Fibroblast of the conjunctiva (primary cell): ENCODE results near the gene ZNF469.
"Not testable (repeated sequence)": the region's sequence is repeated elsewhere in the genome, so short reads cannot be mapped to it uniquely, and the experiment has no call there.

ENCODE experiments used
- DNase-seq: peaks from one replicate; pipeline ENCODE4 v3.0.0-alpha.2; 2010; ENCODE audit warnings: low read depth

Gene ZNF469

DNA sequence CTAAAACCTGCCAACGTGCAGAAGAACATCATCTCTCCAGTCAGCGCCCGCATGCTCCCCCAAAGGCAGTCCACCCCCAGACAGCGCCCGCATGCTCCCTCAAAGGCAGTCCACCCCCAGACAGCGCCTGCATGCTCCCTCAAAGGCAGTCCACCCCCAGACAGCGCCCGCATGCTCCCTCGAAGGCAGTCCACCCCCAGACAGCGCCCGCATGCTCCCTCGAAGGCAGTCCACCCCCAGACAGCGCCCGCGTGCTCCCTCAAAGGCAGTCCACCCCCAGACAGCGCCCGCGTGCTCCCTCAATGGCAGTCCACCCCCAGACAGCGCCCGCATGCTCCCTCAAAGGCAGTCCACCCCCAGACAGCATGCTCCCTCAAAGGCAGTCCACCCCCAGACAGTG is 22.4 kb upstream of the ZNF469 start:
- DNase-seq: not testable (repeated sequence)

DNA sequence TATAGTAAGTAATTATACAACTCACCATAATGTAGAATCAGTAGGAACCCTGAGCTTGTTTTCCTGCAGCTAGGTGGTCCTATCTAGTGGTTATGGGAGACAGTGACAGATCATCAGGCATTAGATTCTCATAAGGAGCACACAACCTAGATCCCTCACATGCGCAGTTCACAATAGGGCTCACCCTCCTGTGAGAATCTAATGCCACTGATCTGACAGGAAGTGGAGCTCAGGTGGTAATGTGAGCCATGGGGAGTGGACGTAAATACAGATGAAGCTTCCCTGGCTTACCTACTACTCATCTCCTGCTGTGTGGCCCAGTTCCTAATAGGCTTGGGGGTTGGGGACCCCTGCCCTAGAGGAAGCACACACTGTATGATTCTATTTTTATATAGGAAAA is 21.8 kb upstream of the ZNF469 start:
- no peak for DNase-seq

DNA sequence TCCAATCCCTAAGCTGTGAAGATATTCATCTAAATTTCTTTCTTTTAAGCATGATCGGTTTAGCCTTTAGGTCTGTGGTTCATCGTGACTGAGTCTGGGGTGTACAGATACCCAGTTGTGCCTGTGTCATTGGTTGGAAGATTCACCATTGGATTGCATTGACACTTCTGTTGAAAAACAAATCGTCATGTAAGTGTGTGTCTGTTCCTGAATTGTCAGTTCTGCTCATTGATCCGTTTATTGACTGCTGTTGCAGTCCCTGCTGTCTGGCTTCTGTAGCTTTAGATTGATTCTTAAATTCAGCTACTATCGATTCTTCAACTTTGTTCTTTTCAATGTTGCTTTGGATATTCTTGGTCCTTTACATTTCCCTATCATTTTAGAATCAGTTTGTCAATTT is 21.0 kb upstream of the ZNF469 start:
- no peak for DNase-seq

- DNase-seq: no peak
Observed at GRCh38 chr16:88363239-88363891, 19.4 kb upstream of the ZNF469 start.

DNA sequence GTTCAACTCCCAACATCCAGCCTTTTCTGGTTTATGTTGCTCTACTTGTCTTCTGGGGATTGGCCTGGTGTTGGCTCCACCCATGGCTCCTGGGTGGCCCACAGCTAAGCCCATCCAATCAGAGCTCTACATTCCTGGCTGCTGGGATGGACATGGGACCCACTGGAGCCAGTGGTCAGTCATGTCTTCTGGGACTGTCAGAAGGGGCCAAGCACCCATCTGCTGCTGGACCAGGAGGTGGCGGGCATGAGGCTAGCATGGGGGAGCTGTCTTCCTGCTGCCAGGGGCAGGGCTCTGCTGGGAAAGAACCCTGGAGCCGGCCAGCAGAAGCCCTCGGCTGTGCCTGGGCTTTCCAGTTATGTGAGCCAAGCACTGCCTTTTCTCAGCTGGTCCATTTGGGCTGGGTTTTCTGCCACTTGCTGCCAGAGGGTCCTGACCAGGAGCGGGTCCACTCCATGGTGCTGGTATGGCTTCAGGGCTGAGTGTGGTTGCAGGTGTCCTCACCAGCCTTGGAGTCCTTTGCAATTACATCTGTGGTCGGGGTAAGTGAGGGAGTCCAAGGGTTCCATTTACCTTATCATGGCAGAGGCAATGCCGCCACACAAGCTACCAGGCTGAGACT is 17.4 kb upstream of the ZNF469 start:
- DNase-seq: no peak

DNA sequence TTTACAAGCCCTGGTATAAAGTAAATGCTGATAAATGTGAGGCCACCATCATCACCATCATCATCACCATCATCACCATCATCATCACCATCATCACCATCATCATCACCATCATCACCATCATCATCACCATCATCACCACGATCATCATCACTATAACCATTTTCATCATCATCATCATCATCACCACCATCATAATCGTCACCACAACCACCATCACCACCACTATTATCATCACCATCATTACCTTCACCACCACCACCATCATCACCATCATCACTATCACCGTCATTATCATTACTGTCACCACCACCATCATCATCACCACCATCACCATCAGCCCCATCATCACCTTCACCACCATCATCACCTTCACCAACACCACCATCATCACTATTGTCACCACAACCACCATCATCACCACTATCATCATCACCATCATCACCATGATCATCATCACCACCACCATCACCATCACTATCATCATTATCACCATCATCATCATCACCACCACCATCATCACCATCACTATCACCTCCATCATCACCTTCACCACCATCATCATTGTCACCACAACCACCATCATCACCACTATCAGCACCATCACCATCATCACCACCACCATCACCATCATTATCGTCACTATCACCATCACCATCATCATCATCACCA is 16.6 kb upstream of the ZNF469 start:
- DNase-seq: no peak

- DNase-seq: no peak
Observed at GRCh38 chr16:88366704-88367047, 16.1 kb upstream of the ZNF469 start.

- DNase-seq: no peak
Observed at GRCh38 chr16:88367560-88367959, 15.2 kb upstream of the ZNF469 start.

- no peak for DNase-seq
Observed at GRCh38 chr16:88368036-88368435, 14.7 kb upstream of the ZNF469 start.

DNA sequence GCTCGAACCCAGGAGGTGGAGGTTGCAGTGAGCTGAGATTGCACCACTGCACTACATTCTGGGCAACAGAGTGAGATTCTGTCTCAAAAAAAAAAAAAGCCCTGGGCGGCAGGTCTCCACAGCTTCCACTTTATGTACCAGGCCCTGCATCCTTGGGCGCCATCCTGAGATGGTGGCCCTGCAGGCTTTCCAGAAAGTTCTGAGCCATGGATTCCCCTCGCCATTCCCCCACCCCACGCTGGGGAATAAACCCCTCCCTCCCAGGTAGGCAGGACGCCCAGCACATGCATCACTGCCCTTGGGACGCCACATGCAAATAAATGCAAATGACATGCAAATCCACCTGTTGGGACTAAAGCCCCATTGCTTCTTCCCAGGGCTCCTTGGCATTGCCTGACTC is 13.8 kb upstream of the ZNF469 start:
- no peak for DNase-seq

DNA sequence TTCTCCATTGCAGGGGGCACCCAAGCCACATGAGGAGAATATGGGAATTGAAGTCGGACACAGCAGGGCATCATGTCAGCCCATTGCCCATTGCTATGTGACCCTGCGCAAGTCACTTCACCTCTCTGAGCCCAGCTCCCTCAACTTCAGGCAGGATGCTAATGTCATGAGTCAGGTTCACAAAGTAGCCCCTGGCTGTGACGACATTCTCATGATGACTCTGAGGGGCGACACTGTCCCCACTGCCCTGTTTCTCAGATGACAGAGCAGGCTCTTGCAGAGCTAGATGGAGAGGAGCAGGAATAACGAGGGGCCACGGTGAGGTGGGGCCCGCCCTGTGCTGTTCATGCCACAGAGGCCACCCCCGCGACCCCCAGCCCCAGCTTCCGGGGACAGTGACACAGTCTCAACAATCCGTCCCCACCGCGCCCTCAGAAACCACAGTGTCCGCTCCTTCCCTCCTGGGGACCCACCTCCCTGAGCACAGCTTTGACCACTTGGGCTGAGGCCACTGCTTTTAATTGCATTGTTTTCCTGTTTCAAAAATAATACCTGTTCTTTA is 13.2 kb upstream of the ZNF469 start:
- DNase-seq: no peak

GRCh38 chr16:88370365-88370764 is 12.4 kb upstream of the ZNF469 start:
- DNase-seq: no peak

DNA sequence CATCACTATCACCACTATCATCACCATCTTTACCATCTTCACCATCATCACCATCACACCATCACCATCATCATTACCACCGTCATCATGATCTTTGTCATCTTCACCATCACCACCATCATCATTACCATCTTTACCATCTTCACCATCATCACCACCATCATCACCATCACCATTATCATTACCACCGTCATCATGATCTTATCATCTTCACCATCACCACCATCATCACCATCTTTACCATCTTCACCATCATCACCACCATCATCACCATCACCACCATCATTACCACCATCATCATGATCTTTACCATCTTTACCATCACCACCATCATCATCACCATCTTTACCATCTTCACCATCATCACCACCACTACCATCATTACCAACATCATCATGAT is 10.2 kb upstream of the ZNF469 start:
- no peak for DNase-seq

DNA sequence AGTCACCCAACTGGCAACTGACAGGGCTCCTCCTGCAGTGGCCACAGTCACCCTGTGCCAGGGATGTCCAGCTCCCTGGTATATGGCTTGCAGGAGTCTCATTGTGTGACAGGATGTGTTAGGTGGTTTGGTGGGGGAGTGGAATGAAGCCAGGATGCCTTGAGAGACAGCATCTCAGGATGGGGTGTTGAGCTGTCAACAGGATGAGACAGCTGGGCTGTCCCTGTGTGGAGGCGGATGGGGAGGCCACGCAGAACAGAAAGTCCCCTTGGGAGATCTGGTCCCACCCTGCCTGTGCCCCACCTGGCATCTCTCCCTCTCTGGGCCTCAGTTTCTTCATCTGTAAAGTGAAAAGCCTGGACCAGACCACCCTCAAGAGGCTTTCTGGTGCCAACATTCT is 9.5 kb upstream of the ZNF469 start:
- no peak for DNase-seq

- DNase-seq: no peak
Observed at GRCh38 chr16:88373927-88374492, 8.7 kb upstream of the ZNF469 start.

DNA sequence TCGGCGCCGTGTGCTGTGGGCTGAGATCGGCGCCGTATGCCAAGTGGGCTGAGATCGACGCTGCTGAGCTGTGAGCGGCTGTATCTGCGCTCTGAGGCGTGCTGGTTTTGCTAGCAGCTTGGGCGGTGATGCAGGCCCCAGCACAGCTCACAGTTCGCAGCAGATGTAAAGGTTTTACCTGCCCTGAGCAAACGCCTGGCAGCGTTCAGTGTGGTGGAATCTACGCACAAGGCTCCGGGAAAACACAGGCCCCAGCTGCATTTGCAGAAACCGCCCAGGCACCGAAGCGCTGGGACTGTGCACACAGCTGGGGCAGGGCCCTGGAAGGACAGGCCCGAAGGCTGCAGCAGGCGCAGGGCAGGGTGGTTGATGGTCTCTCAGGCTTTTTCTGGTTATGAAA is 8.0 kb upstream of the ZNF469 start:
- DNase-seq: no peak

GRCh38 chr16:88375236-88375975 is 7.4 kb upstream of the ZNF469 start:
- DNase-seq: no peak

DNA sequence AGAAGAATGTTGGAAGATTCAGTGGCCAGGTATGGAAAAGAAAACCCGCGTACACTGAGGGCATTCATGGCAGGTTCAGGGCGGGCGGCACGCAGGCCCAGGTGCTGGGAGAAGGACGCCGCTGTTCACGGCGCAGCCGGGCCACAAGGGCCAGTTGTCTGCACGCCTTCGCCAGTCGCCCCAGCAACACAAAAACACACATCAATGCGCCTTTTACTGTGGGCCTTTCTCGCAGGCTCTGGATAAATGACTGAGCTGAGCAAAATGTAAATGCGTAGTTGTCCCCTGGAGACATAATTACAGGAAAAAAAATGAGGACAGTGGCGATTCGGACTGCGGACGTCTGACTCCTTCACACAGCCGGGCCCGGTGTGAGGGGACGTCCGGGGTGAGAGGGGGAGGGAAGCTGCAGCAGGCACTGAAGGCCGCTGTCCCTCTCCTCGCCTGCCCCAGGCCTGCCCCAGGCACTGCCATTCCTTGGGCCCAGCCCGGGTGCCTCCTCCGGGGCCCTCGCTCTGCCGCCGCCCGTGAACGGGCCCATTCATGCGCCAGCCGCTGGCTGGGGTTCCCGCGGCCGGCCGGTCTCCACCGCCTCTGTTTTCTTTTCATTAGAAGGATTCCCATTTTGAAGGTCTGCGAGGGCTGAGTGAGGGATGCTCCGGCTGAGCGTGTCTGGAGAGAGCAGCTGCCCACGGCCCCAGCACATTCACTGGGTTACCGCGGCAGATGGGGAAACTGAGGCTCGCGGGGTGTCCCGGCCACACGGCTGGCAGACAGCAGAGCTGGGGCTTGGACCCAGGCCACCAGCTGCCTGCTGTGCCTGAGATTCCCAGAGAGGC is 6.5 kb upstream of the ZNF469 start:
- no peak for DNase-seq

- DNase-seq: no peak
Observed at GRCh38 chr16:88376835-88377726, 5.7 kb upstream of the ZNF469 start.

GRCh38 chr16:88377961-88378360 is 4.8 kb upstream of the ZNF469 start:
- no peak for DNase-seq
